DND-41 (cell line): ENCODE results near the gene PRPF6.
A peak's percentile ranks its signal among the peaks of the same experiment; 100 is the strongest.

ENCODE experiments used
- ATAC-seq: fragments of 200-7000 bp; cut with Tn5 transposase; 3 replicates; pipeline ENCODE4 v1.9.1; 2021; ENCODE audit warnings: low read depth; ENCODE audit not compliant: insufficient read depth
- DNase-seq: peaks from one replicate; pipeline ENCODE4 v3.0.0-alpha.2; 2020
- H2AFZ ChIP-seq: 2 replicates; pipeline ENCODE4 v1.6.0; 2012; ENCODE audit warnings: low read depth, low read length
- H3K27ac ChIP-seq: 2 replicates; pipeline ENCODE4 v1.5.1; 2012; ENCODE audit warnings: low read length, inconsistent platforms
- H3K27me3 ChIP-seq: fragments of 200-600 bp; sonication (generic); 2 replicates; pipeline ENCODE4 v1.6.0; 2012; ENCODE audit warnings: low read length, mild to moderate bottlenecking, inconsistent platforms; ENCODE audit not compliant: insufficient read depth, poor library complexity
- H3K36me3 ChIP-seq: 2 replicates; pipeline ENCODE4 v1.5.1; 2012; ENCODE audit warnings: low read length, inconsistent platforms; ENCODE audit not compliant: insufficient read depth
- H3K4me1 ChIP-seq: 2 replicates; pipeline ENCODE4 v1.5.1; 2012; ENCODE audit warnings: mild to moderate bottlenecking, low read length; ENCODE audit not compliant: insufficient read depth
- H3K4me2 ChIP-seq: 2 replicates; pipeline ENCODE4 v1.6.0; 2012; ENCODE audit warnings: mild to moderate bottlenecking, moderate library complexity, low read length, inconsistent platforms; ENCODE audit not compliant: insufficient read depth
- H3K4me3 ChIP-seq, 2 experiments: fragments of 200-600 bp in 1 of 2; shearing (Covaris generic) in 1 of 2; 2 replicates each; pipeline ENCODE4 v1.5.1; 2012 to 2016; ENCODE audit warnings: inconsistent platforms in 2 of 2, low read length in 2 of 2, mild to moderate bottlenecking in 2 of 2, low read depth in 1 of 2, moderate library complexity in 1 of 2
- H3K79me2 ChIP-seq: 2 replicates; pipeline ENCODE4 v1.6.0; 2012; ENCODE audit warnings: low read length, inconsistent platforms; ENCODE audit not compliant: insufficient read depth
- H3K9ac ChIP-seq: 2 replicates; pipeline ENCODE4 v1.6.0; 2012; ENCODE audit warnings: low read depth, mild to moderate bottlenecking, inconsistent platforms, low read length, moderate library complexity
- H3K9me3 ChIP-seq: 2 replicates; pipeline ENCODE4 v1.5.1; 2012; ENCODE audit warnings: low read length, moderate library complexity, mild to moderate bottlenecking, inconsistent platforms; ENCODE audit not compliant: insufficient read depth, severe bottlenecking
- H4K20me1 ChIP-seq: 2 replicates; pipeline ENCODE4 v1.6.0; 2012; ENCODE audit warnings: low read length; ENCODE audit not compliant: insufficient read depth
- EZH2 ChIP-seq: IDR thresholded peaks from 3 replicates; pipeline ENCODE4 v1.6.1; 2012; ENCODE audit warnings: borderline replicate concordance, low read depth, mild to moderate bottlenecking, moderate library complexity, low read length, inconsistent platforms; ENCODE audit not compliant: severe bottlenecking
- TF ChIP-seq, protein P1 (sequence below): IDR thresholded peaks from 2 replicates; pipeline ENCODE4 v1.5.1; 2012; ENCODE audit warnings: borderline replicate concordance, low read length, moderate library complexity, mild to moderate bottlenecking; ENCODE audit not compliant: poor library complexity, severe bottlenecking; ENCODE audit errors: extremely low read depth

The PRPF6 gene

GRCh38 chr20:64063389-64064144 is 82.6 kb downstream of the PRPF6 start:
- peak overlapping the region; percentile 87 for H3K9ac ChIP-seq
- ATAC-seq (no peak), DNase-seq (no peak)
- H3K4me3 ChIP-seq = peak overlapping the region; percentile 69 to 83
- H3K79me2 ChIP-seq = peaks cover 5% of the 10 kb centered on the region; the same call in 1 of the 2 replicates
- no peaks in the 10 kb centered on the region for H3K27me3 ChIP-seq
- TF ChIP-seq, protein P1, sequence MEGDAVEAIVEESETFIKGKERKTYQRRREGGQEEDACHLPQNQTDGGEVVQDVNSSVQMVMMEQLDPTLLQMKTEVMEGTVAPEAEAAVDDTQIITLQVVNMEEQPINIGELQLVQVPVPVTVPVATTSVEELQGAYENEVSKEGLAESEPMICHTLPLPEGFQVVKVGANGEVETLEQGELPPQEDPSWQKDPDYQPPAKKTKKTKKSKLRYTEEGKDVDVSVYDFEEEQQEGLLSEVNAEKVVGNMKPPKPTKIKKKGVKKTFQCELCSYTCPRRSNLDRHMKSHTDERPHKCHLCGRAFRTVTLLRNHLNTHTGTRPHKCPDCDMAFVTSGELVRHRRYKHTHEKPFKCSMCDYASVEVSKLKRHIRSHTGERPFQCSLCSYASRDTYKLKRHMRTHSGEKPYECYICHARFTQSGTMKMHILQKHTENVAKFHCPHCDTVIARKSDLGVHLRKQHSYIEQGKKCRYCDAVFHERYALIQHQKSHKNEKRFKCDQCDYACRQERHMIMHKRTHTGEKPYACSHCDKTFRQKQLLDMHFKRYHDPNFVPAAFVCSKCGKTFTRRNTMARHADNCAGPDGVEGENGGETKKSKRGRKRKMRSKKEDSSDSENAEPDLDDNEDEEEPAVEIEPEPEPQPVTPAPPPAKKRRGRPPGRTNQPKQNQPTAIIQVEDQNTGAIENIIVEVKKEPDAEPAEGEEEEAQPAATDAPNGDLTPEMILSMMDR = no peak
- no peak for TF ChIP-seq EZH2
- no peaks in the 10 kb centered on the region for H3K9me3 ChIP-seq
- H4K20me1 ChIP-seq = peaks cover 14% of the 10 kb centered on the region
- peaks cover 34% of the 10 kb centered on the region for H3K4me1 ChIP-seq
- peak overlapping the region; percentile 57 for H3K27ac ChIP-seq
- H2AFZ ChIP-seq = peak overlapping the region; percentile 74
- H3K36me3 ChIP-seq = no peaks in the 10 kb centered on the region
- H3K4me2 ChIP-seq = peak overlapping the region; percentile 91

DNA sequence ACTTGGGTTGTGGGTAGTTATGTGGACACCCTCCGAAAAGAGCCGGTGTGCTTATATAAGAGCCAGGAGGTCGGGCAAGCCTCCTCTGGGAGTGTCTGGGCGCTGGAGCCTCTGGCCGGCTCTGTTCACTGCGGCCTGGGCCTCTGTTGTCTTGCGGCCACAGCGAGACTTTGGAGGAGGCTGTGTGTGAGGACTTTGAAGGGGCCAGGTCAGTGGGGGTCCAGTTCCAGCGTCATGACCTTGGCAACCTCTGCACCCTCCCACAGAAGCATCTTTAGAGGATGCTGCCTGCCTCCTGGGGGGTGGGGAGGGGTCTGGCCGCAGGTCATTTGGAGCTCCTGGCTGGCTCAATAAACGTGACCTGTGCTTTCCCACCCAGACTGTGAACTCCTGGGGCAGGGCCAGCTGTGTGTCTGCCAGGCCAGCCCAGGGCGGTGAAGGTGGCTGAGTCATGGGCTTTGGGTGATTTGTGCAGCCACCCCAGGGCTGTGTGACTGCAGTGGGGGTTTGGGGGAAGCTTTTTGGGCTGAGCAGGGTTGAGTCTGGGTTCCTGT is 83.3 kb downstream of the PRPF6 start:
- H3K27ac ChIP-seq = no peak overlapping the region
- peak overlapping the region in 1 of 2 experiments; percentile 69; a peak in 2 of 4 replicates for H3K4me3 ChIP-seq
- H3K9me3 ChIP-seq = no peaks in the 10 kb centered on the region
- peaks cover 5% of the 10 kb centered on the region; the same call in 1 of the 2 replicates for H3K79me2 ChIP-seq
- peak overlapping the region; percentile 87; the same call in 1 of the 2 replicates for H3K9ac ChIP-seq
- DNase-seq (no peak), ATAC-seq (no peak)
- no peaks in the 10 kb centered on the region for H3K27me3 ChIP-seq
- H3K4me2 ChIP-seq = peak overlapping the region; percentile 91
- peaks cover 17% of the 10 kb centered on the region for H4K20me1 ChIP-seq
- peaks cover 34% of the 10 kb centered on the region for H3K4me1 ChIP-seq
- H3K36me3 ChIP-seq = no peaks in the 10 kb centered on the region
- H2AFZ ChIP-seq = no peak overlapping the region
- no peak for TF ChIP-seq EZH2
- TF ChIP-seq, protein P1 = no peak

- no peak overlapping the region for H3K4me3 ChIP-seq
- no peaks in the 10 kb centered on the region for H3K27me3 ChIP-seq
- H2AFZ ChIP-seq = no peak overlapping the region
- H3K36me3 ChIP-seq = no peaks in the 10 kb centered on the region
- DNase-seq (no peak), ATAC-seq (no peak)
- no peak overlapping the region for H3K27ac ChIP-seq
- peaks cover 34% of the 10 kb centered on the region for H3K4me1 ChIP-seq
- H4K20me1 ChIP-seq = peaks cover 23% of the 10 kb centered on the region
- TF ChIP-seq EZH2 = no peak
- TF ChIP-seq, protein P1 = no peak
- no peaks in the 10 kb centered on the region for H3K9me3 ChIP-seq
- H3K79me2 ChIP-seq = peaks cover 5% of the 10 kb centered on the region; the same call in 1 of the 2 replicates
- H3K4me2 ChIP-seq = no peak overlapping the region
- no peak overlapping the region for H3K9ac ChIP-seq
These were observed 84.4 kb downstream of the PRPF6 start for GRCh38 chr20:64065062-64065973.
